Stimulated activated CD4-positive, alpha-beta T cell treated with anti-CD3 and anti-CD28 coated beads, Interleukin-2, amount 100 ng/mL, for 24 hours (primary cell): ENCODE data around the gene ECT2.

ENCODE experiments used
- DNase-seq, 2 donors: peaks; one replicate each; pipeline ENCODE4 v3.0.0-alpha.2; 2020

Gene ECT2

GRCh38 chr3:172869368-172869771, 118.8 kb downstream of the ECT2 start:
- no peak for DNase-seq

- DNase-seq = no peak
Measured at GRCh38 chr3:172869784-172870518, 119.4 kb downstream of the ECT2 start.
